ENCODE measurements around the gene GPR62.
"Not testable (repeated sequence)": the region's sequence is repeated elsewhere in the genome, so short reads cannot be mapped to it uniquely, and the experiment has no call there.

Gene GPR62

GRCh38 chr3:51978143-51978502 lies 22.9 kb downstream of the GPR62 start:
- FAIRE-seq (no peak), DNase-seq (ENCODE audit: insufficient read length) (no peak)
- TF ChIP-seq POLR2A (IDR thresholded peaks at IDR 0.05; ENCODE audit: low read depth, low read length) = no peak
- TF ChIP-seq TAF1 (IDR thresholded peaks at IDR 0.05; ENCODE audit: borderline replicate concordance, low read depth, low read length) = no peak
- TF ChIP-seq POLR2AphosphoS5 (IDR thresholded peaks at IDR 0.05; ENCODE audit: low read depth, low read length) = no peak

- TF ChIP-seq TAF1 (IDR thresholded peaks at IDR 0.05; ENCODE audit: borderline replicate concordance, low read depth, low read length) (no peak), POLR2A (IDR thresholded peaks at IDR 0.05; ENCODE audit: low read depth, low read length) (no peak), POLR2AphosphoS5 (IDR thresholded peaks at IDR 0.05; ENCODE audit: low read depth, low read length) (no peak)
- no peak for FAIRE-seq
- DNase-seq (ENCODE audit: insufficient read length) = no peak
Measured at GRCh38 chr3:51980253-51980652, 25.1 kb downstream of the GPR62 start.

- no peak; the same call in 1 of the 2 replicates for TF ChIP-seq POLR2AphosphoS5 (IDR thresholded peaks at IDR 0.05; ENCODE audit: low read depth, low read length)
- no peak for TF ChIP-seq TAF1 (IDR thresholded peaks at IDR 0.05; ENCODE audit: borderline replicate concordance, low read depth, low read length)
- TF ChIP-seq POLR2A (IDR thresholded peaks at IDR 0.05; ENCODE audit: low read depth, low read length) = no peak
- DNase-seq (ENCODE audit: insufficient read length) = peak; percentile 79
- peak; percentile 96 for FAIRE-seq
Measured at GRCh38 chr3:51982352-51982837, 27.2 kb downstream of the GPR62 start.

GRCh38 chr3:51982838-51983577 lies 27.8 kb downstream of the GPR62 start, which contains the start of gene ACY1:
Gene ACY1 (plus strand): TSS chr3:51983535. CDS start chr3:51984065, 530 bp downstream.
- peak; percentile 98 for FAIRE-seq
- TF ChIP-seq POLR2A (IDR thresholded peaks at IDR 0.05; ENCODE audit: low read depth, low read length) (peak; percentile 76; the same call in 1 of the 2 replicates), TAF1 (IDR thresholded peaks at IDR 0.05; ENCODE audit: borderline replicate concordance, low read depth, low read length) (0 out of 2 replicates have a peak, but pooled peaks have one; percentile 6), POLR2AphosphoS5 (IDR thresholded peaks at IDR 0.05; ENCODE audit: low read depth, low read length) (peak; percentile 52)
- DNase-seq (ENCODE audit: insufficient read length) = peak; percentile 98

GRCh38 chr3:51983578-51984268 lies 28.5 kb downstream of the GPR62 start:
- DNase-seq (ENCODE audit: insufficient read length) = no peak
- no peak for FAIRE-seq
- no peak for TF ChIP-seq TAF1 (IDR thresholded peaks at IDR 0.05; ENCODE audit: borderline replicate concordance, low read depth, low read length)
- TF ChIP-seq POLR2AphosphoS5 (IDR thresholded peaks at IDR 0.05; ENCODE audit: low read depth, low read length) = no peak
- TF ChIP-seq POLR2A (IDR thresholded peaks at IDR 0.05; ENCODE audit: low read depth, low read length) = no peak

GRCh38 chr3:51984269-51984647 lies 29.1 kb downstream of the GPR62 start:
- no peak for DNase-seq (ENCODE audit: insufficient read length)
- no peak for FAIRE-seq
- TF ChIP-seq POLR2A (IDR thresholded peaks at IDR 0.05; ENCODE audit: low read depth, low read length) = no peak
- TF ChIP-seq TAF1 (IDR thresholded peaks at IDR 0.05; ENCODE audit: borderline replicate concordance, low read depth, low read length) = no peak
- TF ChIP-seq POLR2AphosphoS5 (IDR thresholded peaks at IDR 0.05; ENCODE audit: low read depth, low read length) = no peak

- FAIRE-seq = no peak
Measured at GRCh38 chr3:51985063-51985462, 29.9 kb downstream of the GPR62 start.

GRCh38 chr3:51986010-51986947 lies 31.1 kb downstream of the GPR62 start:
- DNase-seq (ENCODE audit: insufficient read length) (no peak), FAIRE-seq (no peak)
- TF ChIP-seq POLR2AphosphoS5 (IDR thresholded peaks at IDR 0.05; ENCODE audit: low read depth, low read length) = no peak
- no peak for TF ChIP-seq TAF1 (IDR thresholded peaks at IDR 0.05; ENCODE audit: borderline replicate concordance, low read depth, low read length)
- TF ChIP-seq POLR2A (IDR thresholded peaks at IDR 0.05; ENCODE audit: low read depth, low read length) = no peak

More at GRCh38 chr3:51985063-51985462, 29.9 kb downstream of the GPR62 start:
- no peak for TF ChIP-seq POLR2A (IDR thresholded peaks at IDR 0.05; ENCODE audit: low read depth, low read length)
- TF ChIP-seq TAF1 (IDR thresholded peaks at IDR 0.05; ENCODE audit: borderline replicate concordance, low read depth, low read length) = no peak
- TF ChIP-seq POLR2AphosphoS5 (IDR thresholded peaks at IDR 0.05; ENCODE audit: low read depth, low read length) = no peak
- DNase-seq (ENCODE audit: insufficient read length) = no peak

GRCh38 chr3:51987568-51987967 lies 32.4 kb downstream of the GPR62 start:
- FAIRE-seq (no peak), DNase-seq (ENCODE audit: insufficient read length) (no peak)
- TF ChIP-seq TAF1 (IDR thresholded peaks at IDR 0.05; ENCODE audit: borderline replicate concordance, low read depth, low read length) (no peak), POLR2AphosphoS5 (IDR thresholded peaks at IDR 0.05; ENCODE audit: low read depth, low read length) (no peak), POLR2A (IDR thresholded peaks at IDR 0.05; ENCODE audit: low read depth, low read length) (no peak)

- no peak for DNase-seq (ENCODE audit: insufficient read length)
Measured at GRCh38 chr3:51988286-51989146, 33.3 kb downstream of the GPR62 start.

GRCh38 chr3:51990501-51990971 lies 35.4 kb downstream of the GPR62 start:
- FAIRE-seq; DNase-seq (ENCODE audit: insufficient read length): not testable (repeated sequence)

More at GRCh38 chr3:51988286-51989146, 33.3 kb downstream of the GPR62 start:
- no peak; the same call in 1 of the 2 replicates for TF ChIP-seq POLR2A (IDR thresholded peaks at IDR 0.05; ENCODE audit: low read depth, low read length)
- TF ChIP-seq TAF1 (IDR thresholded peaks at IDR 0.05; ENCODE audit: borderline replicate concordance, low read depth, low read length) = no peak
- no peak for TF ChIP-seq POLR2AphosphoS5 (IDR thresholded peaks at IDR 0.05; ENCODE audit: low read depth, low read length)
- FAIRE-seq = no peak
